ENCODE results near the gene ARHGAP24.

ARHGAP24 gene

GRCh38 chr4:85697854-85698253 is 222.9 kb downstream of the ARHGAP24 start:
- no peak for DNase-seq (ENCODE audit: low read depth in 2 of 2)

- no peak for DNase-seq (ENCODE audit: low read depth in 2 of 2)
Observed at GRCh38 chr4:85700362-85700761, 225.4 kb downstream of the ARHGAP24 start.

GRCh38 chr4:85701861-85702321 is 226.9 kb downstream of the ARHGAP24 start:
- no peak for DNase-seq (ENCODE audit: low read depth in 2 of 2)

- no peak for DNase-seq (ENCODE audit: low read depth in 2 of 2)
Observed at GRCh38 chr4:85703096-85703495, 228.1 kb downstream of the ARHGAP24 start.

- DNase-seq (ENCODE audit: low read depth in 2 of 2): no peak
Observed at GRCh38 chr4:85707611-85708010, 232.7 kb downstream of the ARHGAP24 start.

GRCh38 chr4:85708468-85708867 is 233.5 kb downstream of the ARHGAP24 start:
- DNase-seq (ENCODE audit: low read depth in 2 of 2): no peak

GRCh38 chr4:85713005-85713404 is 238.1 kb downstream of the ARHGAP24 start:
- DNase-seq (ENCODE audit: low read depth in 2 of 2): no peak

GRCh38 chr4:85715991-85716737 is 241.2 kb downstream of the ARHGAP24 start:
- no peak for DNase-seq (ENCODE audit: low read depth in 2 of 2)

GRCh38 chr4:85717351-85717750 is 242.4 kb downstream of the ARHGAP24 start:
- DNase-seq (ENCODE audit: low read depth in 2 of 2): no peak

- DNase-seq (ENCODE audit: low read depth in 2 of 2): no peak
Observed at GRCh38 chr4:85717847-85718246, 242.9 kb downstream of the ARHGAP24 start.

- no peak for DNase-seq (ENCODE audit: low read depth in 2 of 2)
Observed at GRCh38 chr4:85720735-85721134, 245.8 kb downstream of the ARHGAP24 start.

- DNase-seq (ENCODE audit: low read depth in 2 of 2): no peak
Observed at GRCh38 chr4:85722401-85722800, 247.5 kb downstream of the ARHGAP24 start.

- no peak for DNase-seq (ENCODE audit: low read depth in 2 of 2)
Observed at GRCh38 chr4:85722807-85723206, 247.9 kb downstream of the ARHGAP24 start.

- DNase-seq (ENCODE audit: low read depth in 2 of 2): no peak
Observed at GRCh38 chr4:85724791-85725563, 250.0 kb downstream of the ARHGAP24 start.

- no peak for DNase-seq (ENCODE audit: low read depth in 2 of 2)
Observed at GRCh38 chr4:85725721-85726170, 250.8 kb downstream of the ARHGAP24 start.

GRCh38 chr4:85726555-85726954 is 251.6 kb downstream of the ARHGAP24 start:
- DNase-seq (ENCODE audit: low read depth in 2 of 2): no peak

GRCh38 chr4:85728464-85728863 is 253.5 kb downstream of the ARHGAP24 start:
- no peak for DNase-seq (ENCODE audit: low read depth in 2 of 2)

GRCh38 chr4:85732124-85732523 is 257.2 kb downstream of the ARHGAP24 start:
- DNase-seq (ENCODE audit: low read depth in 2 of 2): no peak

GRCh38 chr4:85733798-85734197 is 258.8 kb downstream of the ARHGAP24 start:
- DNase-seq (ENCODE audit: low read depth in 2 of 2): no peak

- DNase-seq (ENCODE audit: low read depth in 2 of 2): no peak
Observed at GRCh38 chr4:85734424-85734831, 259.5 kb downstream of the ARHGAP24 start.

- no peak for DNase-seq (ENCODE audit: low read depth in 2 of 2)
Observed at GRCh38 chr4:85736571-85736970, 261.6 kb downstream of the ARHGAP24 start.

GRCh38 chr4:85737254-85737653 is 262.3 kb downstream of the ARHGAP24 start:
- DNase-seq (ENCODE audit: low read depth in 2 of 2): no peak

GRCh38 chr4:85738721-85739120 is 263.8 kb downstream of the ARHGAP24 start:
- no peak for DNase-seq (ENCODE audit: low read depth in 2 of 2)

Data from stimulated activated CD4-positive, alpha-beta T cell treated with anti-CD3 and anti-CD28 coated beads, Interleukin-1b, Interleukin-23, amount 100 ng/mL, for 1 hour (primary cell).